Vagina (tissue), 2 donors: ENCODE measurements around the gene MCL1.

Source experiments
- POLR2A ChIP-seq, 2 donors: fragments of 450-650 bp; IDR thresholded peaks; one replicate each; pipeline ENCODE4 v1.6.1; 2017; ENCODE audit warnings: antibody characterized with exemption in 2 of 2, mild to moderate bottlenecking in 2 of 2, moderate library complexity in 2 of 2
- TF ChIP-seq, protein P1 (sequence below), 3 experiments: fragments of 450-650 bp in 2 of 3; fragments of 200-600 bp in 1 of 3; sonication (generic) in 1 of 3; IDR thresholded peaks; one replicate each; pipeline ENCODE4 v1.5.1; 2017 to 2019; ENCODE audit warnings: antibody characterized with exemption in 3 of 3, mild to moderate bottlenecking in 2 of 3, moderate library complexity in 2 of 3

DNA sequence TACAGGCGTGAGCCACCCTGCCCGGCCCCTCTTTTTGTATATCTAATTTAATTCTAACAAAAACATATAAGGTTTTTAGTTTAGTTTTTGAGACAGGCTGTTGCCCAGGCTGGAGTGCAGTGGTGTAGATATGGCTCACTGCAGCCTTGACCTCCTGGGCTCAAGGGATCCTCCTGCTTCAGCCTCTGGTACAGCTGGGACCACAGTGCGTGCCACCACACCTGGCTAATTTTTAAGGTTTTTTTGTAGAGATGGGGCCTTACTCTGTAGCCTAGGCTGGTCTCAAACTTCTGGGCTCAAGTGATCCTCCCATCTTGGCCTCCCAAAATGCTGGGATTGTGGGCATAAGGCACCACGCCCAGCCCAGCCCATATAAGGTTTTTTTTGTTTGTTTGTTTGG is 31.2 kb upstream of the MCL1 start:
- TF ChIP-seq, protein P1, sequence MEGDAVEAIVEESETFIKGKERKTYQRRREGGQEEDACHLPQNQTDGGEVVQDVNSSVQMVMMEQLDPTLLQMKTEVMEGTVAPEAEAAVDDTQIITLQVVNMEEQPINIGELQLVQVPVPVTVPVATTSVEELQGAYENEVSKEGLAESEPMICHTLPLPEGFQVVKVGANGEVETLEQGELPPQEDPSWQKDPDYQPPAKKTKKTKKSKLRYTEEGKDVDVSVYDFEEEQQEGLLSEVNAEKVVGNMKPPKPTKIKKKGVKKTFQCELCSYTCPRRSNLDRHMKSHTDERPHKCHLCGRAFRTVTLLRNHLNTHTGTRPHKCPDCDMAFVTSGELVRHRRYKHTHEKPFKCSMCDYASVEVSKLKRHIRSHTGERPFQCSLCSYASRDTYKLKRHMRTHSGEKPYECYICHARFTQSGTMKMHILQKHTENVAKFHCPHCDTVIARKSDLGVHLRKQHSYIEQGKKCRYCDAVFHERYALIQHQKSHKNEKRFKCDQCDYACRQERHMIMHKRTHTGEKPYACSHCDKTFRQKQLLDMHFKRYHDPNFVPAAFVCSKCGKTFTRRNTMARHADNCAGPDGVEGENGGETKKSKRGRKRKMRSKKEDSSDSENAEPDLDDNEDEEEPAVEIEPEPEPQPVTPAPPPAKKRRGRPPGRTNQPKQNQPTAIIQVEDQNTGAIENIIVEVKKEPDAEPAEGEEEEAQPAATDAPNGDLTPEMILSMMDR (IDR thresholded peaks at IDR 0.05), result no peak
- no peak for TF ChIP-seq POLR2A (IDR thresholded peaks at IDR 0.05)
